Right ventricle myocardium inferior (tissue), 1 donor: ENCODE data around the gene NAV2. TPM values are rescaled to one million over a fixed set of nuclear protein-coding genes. Genes with fewer than 3 reads are reported as not detected.
A peak's percentile ranks its signal among the peaks of the same experiment; 100 is the strongest.

Experiments
- ATAC-seq: fragments of 200-7000 bp; cut with Tn5 transposase; one replicate; pipeline ENCODE4 v1.9.1; 2020; ENCODE audit warnings: mild to moderate bottlenecking, moderate library complexity
- DNase-seq: peaks from one replicate; pipeline ENCODE4 v3.0.0; 2021; ENCODE audit errors: missing footprints
- intact Hi-C: fragments of 100-400 bp; cut with DNase I; formaldehyde crosslinking; loops from one replicate; pipeline ENCODE4 v1.11.0; 2022
- total RNA-seq: library from RNA; stranded (reverse); fragmentation: NEBNext Ultra II Directional; extraction: Animal tissue kit (Norgen Biotek cat#: 25700); gene quantifications from one replicate; pipeline ENCODE4 v1.2.1, GENCODE V29; 2021
- donor health status: DM: no; HTN: yes; CAD: no; lungs with severe emphysema.

NAV2 gene
- total RNA-seq, 1 donor from 2014 or later: 14.0 TPM

GRCh38 chr11:19683141-19683805 lies 29.4 kb upstream of the NAV2 start:
- intact Hi-C loops: loop anchor here (2.0 to 5.0 kb wide), 2 partner anchors 14 to 106 kb away; no protein-coding TSS in a partner anchor
- ATAC-seq (peak; percentile 92), DNase-seq (peak; percentile 84)

GRCh38 chr11:19683862-19684491 lies 28.7 kb upstream of the NAV2 start:
- ATAC-seq (no peak), DNase-seq (no peak)
- intact Hi-C loops: loop anchor here (2.0 to 5.0 kb wide), 2 partner anchors 13 to 107 kb away; no protein-coding TSS in a partner anchor

GRCh38 chr11:19686234-19686633 lies 26.4 kb upstream of the NAV2 start:
- no peak for DNase-seq
- no peak for ATAC-seq
- intact Hi-C loops: no loop called here

GRCh38 chr11:19687392-19687791 lies 25.2 kb upstream of the NAV2 start:
- ATAC-seq (no peak), DNase-seq (no peak)
- intact Hi-C loops: no loop called here

GRCh38 chr11:19689281-19690000 lies 23.2 kb upstream of the NAV2 start:
- DNase-seq (no peak), ATAC-seq (no peak)

DNA sequence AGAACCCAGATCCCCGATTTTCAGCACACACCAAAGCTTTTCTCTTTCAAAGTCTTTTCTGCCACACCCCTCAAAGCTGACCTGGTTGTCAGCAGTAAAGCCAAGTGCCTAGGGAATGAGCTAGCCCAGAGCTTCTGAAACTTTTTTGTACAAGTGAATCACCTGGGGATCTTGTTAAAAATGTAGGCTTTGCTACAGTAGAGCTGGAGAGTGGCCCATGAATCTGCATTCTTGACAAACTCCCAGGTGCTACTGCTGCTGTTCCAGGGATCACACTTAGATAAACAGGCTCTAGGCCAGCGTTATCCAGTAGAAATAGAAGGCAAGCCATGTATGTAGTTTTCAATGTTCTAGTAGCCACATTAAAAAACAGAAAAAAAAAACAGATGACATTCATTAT lies 21.8 kb upstream of the NAV2 start:
- DNase-seq: no peak
- ATAC-seq: no peak
- intact Hi-C loops: no loop called here

More at GRCh38 chr11:19689281-19690000, 23.2 kb upstream of the NAV2 start:
- intact Hi-C loops: no loop called here

GRCh38 chr11:19691815-19692500 lies 20.7 kb upstream of the NAV2 start:
- ATAC-seq (no peak), DNase-seq (no peak)
- intact Hi-C loops: no loop called here

GRCh38 chr11:19693146-19693545 lies 19.5 kb upstream of the NAV2 start:
- intact Hi-C loops: no loop called here
- DNase-seq: no peak
- no peak for ATAC-seq

DNA sequence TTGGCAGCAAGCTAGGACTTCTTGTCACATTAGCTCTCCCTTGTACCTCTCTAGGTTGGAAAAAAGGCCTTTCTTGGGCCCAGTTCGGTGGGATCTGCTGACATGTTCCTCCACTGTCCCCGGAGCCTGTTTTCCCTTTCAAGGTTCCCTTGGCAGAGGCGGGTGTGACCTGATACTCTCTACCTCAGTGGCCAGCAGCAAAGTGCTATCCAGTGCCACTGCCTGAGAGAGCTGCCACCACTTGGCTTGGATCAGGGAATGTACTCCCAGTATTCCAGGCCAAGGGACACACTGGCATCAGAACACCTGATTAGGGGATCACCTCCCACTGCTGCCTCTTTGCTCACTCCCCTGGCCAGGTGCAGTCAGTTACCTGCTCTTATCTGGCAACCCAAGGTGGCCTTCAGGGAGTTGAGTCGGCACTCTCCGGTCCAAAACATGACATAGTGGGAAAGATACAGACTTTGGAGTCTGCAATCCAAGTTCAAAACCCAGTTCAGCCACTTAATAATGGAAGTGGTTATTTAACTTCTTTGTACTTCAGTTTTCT lies 17.8 kb upstream of the NAV2 start:
- peak; percentile 40 for ATAC-seq
- no peak for DNase-seq
- intact Hi-C loops: loop anchor here (5.0 kb wide), 1 partner anchor 498 kb away; no protein-coding TSS in a partner anchor

DNA sequence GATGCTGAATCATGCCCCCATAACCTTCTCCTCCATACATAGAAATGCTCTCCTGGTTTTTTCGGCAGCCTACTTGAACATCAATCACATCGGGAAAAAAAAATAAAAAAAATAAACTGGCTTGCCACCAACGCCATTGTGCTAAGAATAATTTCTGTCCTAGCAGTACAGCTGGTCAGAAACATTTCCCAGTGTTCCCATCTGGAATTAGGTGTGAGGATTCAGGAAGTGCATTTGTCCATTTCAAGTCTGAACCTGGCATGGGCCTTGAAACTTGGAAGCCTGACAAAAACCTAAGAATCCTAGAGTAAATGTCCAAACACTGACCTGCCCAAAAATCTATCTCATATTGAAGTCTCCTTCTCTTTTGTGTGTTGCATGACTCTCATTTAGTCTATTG lies 16.6 kb upstream of the NAV2 start:
- no peak for ATAC-seq
- intact Hi-C loops: loop anchor here (2.0 to 5.0 kb wide), 3 partner anchors 13 to 499 kb away; partner anchors contain the start of gene NAV2
- DNase-seq: no peak

- intact Hi-C loops: loop anchor here (2.0 to 5.0 kb wide), 3 partner anchors 14 to 500 kb away; partner anchors contain the start of gene NAV2
- DNase-seq (no peak), ATAC-seq (no peak)
Measured at GRCh38 chr11:19696904-19697303, 15.7 kb upstream of the NAV2 start.

DNA sequence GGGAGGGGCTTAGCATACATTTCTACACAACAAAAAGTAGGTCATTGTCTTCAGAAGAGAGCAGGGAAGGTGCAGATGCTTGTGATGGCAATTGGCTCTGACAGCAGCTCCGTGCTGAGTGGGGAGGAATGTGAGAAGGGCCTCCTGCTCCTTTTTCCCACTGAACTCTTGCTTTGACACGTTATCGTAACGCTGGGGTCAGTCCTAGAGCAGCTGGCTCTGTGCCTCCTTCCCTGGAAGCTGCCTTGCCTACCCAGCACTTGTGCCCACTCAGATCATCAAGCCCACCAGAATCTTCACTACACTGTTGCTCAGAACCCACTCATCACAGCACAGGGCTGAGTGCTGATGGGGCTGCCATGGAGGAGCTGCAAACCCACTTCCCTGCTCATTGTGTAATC lies 14.9 kb upstream of the NAV2 start:
- DNase-seq (no peak), ATAC-seq (peak; percentile 37)

GRCh38 chr11:19698493-19699292 lies 13.9 kb upstream of the NAV2 start:
- peak; percentile 91 for ATAC-seq
- no peak for DNase-seq
- intact Hi-C loops: loop anchor here (1.0 to 5.0 kb wide), 2 partner anchors 125 to 501 kb away; no protein-coding TSS in a partner anchor

More for the DNA sequence above, 14.9 kb upstream of the NAV2 start:
- intact Hi-C loops: loop anchor here (1.0 to 5.0 kb wide), 4 partner anchors 15 to 500 kb away; partner anchors contain the start of gene NAV2

DNA sequence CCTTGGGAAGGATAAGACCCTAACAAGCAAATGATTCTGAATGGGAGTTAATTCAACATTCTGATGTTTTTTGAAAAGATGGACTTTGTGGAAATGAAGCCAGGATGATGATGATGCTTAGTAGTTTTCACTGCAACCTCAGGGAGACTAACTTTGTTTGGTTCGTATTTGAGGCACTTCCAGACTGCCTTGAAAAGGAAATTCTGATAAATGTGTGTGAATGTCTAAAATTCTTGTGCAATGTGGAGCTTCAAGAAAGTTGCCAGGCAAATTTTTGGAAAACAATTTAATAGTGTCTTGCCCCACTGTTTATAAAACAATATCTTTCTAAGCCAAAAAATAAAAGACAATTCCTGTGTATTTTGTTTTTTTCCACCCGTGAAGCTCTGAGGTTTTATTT lies 11.2 kb upstream of the NAV2 start:
- intact Hi-C loops: no loop called here
- ATAC-seq (no peak), DNase-seq (no peak)

- ATAC-seq: no peak
Measured at GRCh38 chr11:19702620-19703019, 10.0 kb upstream of the NAV2 start.

GRCh38 chr11:19703211-19703610 lies 9.4 kb upstream of the NAV2 start:
- no peak for DNase-seq
- ATAC-seq: no peak
- intact Hi-C loops: no loop called here

More at GRCh38 chr11:19702620-19703019, 10.0 kb upstream of the NAV2 start:
- DNase-seq: no peak
- intact Hi-C loops: no loop called here

DNA sequence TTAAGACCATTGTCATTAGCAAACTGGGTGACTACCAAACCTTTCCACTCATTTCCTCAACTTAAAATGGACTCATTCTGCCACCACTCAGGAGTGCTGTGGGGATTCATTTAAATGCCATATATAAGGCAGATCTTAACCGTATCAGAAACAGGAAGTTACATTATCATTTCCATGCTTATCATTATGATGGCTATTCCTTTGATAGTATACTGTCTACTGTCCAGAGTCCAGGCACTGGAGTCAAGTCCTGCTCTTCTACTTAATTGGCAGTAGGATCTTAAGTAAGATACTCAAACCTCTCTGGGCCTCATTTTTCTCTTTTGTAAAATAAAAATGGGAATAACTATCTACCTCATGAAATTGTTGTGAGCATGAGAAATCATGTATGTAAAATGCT lies 8.4 kb upstream of the NAV2 start:
- intact Hi-C loops: no loop called here
- DNase-seq: no peak
- ATAC-seq: no peak

DNA sequence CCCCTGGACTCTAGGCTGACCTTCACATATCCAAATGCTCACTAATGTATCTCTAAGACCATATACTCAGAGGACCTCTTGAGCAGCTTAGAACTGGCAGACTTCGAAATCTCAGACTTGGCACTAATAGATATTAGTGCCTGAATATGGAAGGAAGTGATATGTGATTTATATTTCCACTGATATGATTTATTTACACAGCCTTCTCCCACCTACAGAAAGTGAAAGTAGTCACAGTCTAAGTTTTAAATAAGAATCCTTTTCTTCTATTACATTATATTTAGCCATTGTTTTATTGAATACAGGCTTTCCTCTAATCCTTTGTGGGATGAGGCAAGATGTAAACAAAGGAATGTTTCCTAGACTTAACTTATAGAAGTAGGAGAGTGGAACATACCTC lies 6.7 kb upstream of the NAV2 start:
- ATAC-seq: no peak
- intact Hi-C loops: no loop called here
- no peak for DNase-seq
